Measurements from ENCODE around the gene FAM229A. TPM values are rescaled to one million over a fixed set of nuclear protein-coding genes. Genes with fewer than 3 reads are reported as not detected.

Gene FAM229A
- total and polyA plus RNA-seq, 9 of the 15 experiments (the other 6 are each of a cell fraction or from before 2014, with no cell fraction given): 0.04 to 21.6 (median 7.4) TPM

GRCh38 chr1:32351399-32352238, 10.7 kb downstream of the FAM229A start (continued):
- no peak for TF ChIP-seq CHAMP1 (IDR thresholded peaks at IDR 0.05)
- TF ChIP-seq NFRKB (IDR thresholded peaks at IDR 0.05; ENCODE audit: low read depth): no peak
- no peak for TF ChIP-seq TFAM (CRISPR knock-in tag; conservative IDR thresholded peaks at IDR 0.05)
- TF ChIP-seq E2F5 (CRISPR knock-in tag; IDR thresholded peaks at IDR 0.05): no peak
- no peak for TF ChIP-seq E2F8 (IDR thresholded peaks at IDR 0.05; ENCODE audit: low read depth, partially characterized antibody)
- TF ChIP-seq ZKSCAN1 (IDR thresholded peaks at IDR 0.05; ENCODE audit: low read depth, low read length): no peak
- TF ChIP-seq STAT6 (CRISPR knock-in tag; IDR thresholded peaks at IDR 0.05): no peak
- TF ChIP-seq TAF7 (tag; IDR thresholded peaks at IDR 0.05): no peak
- no peak for TF ChIP-seq ZNF280B (CRISPR knock-in tag; IDR thresholded peaks at IDR 0.05)
- no peak for TF ChIP-seq ZNF551 (CRISPR knock-in tag; IDR thresholded peaks at IDR 0.05)
- TF ChIP-seq PKNOX1 (IDR thresholded peaks at IDR 0.05): no peak
- no peak for TF ChIP-seq ZNF431 (CRISPR knock-in tag; IDR thresholded peaks at IDR 0.05)
- TF ChIP-seq MXD1 (CRISPR knock-in tag; IDR thresholded peaks at IDR 0.05; ENCODE audit: borderline replicate concordance, poor library complexity, severe bottlenecking): peak; percentile 38
- TF ChIP-seq POLR2H (tag; IDR thresholded peaks at IDR 0.05; ENCODE audit: low read depth): peak; percentile 73

Data from K562 (cell line).